Gastroesophageal sphincter (tissue), 4 donors: ENCODE data around the gene ZSWIM6. TPM values are rescaled to one million over a fixed set of nuclear protein-coding genes. Genes with fewer than 3 reads are reported as not detected.

ENCODE experiments used
- ATAC-seq: fragments of 150-250 bp; one replicate; pipeline ENCODE4 v1.9.1; 2016; ENCODE audit warnings: mild to moderate bottlenecking, moderate library complexity
- H3K27ac ChIP-seq, 4 donors: fragments of 200-600 bp; sonication (generic) in 3 of 4; 1 replicate in 3 of 4; 2 replicates in 1 of 4; pipeline ENCODE4 v1.5.1; 2016 to 2019
- H3K27me3 ChIP-seq: fragments of 200-600 bp; sonication (generic); one replicate; pipeline ENCODE4 v1.5.1; 2019
- H3K36me3 ChIP-seq, 2 donors: fragments of 200-600 bp; sonication (generic); one replicate each; pipeline ENCODE4 v1.5.1; 2019; ENCODE audit warnings: control low read depth in 1 of 2
- H3K4me1 ChIP-seq, 3 donors: fragments of 200-600 bp; sonication (generic); 1 replicate in 2 of 3; 2 replicates in 1 of 3; pipeline ENCODE4 v1.5.1; 2016 to 2019; ENCODE audit warnings: control low read depth in 2 of 3
- H3K4me3 ChIP-seq, 2 donors: fragments of 200-600 bp; sonication (generic); one replicate each; pipeline ENCODE4 v1.5.1; 2019; ENCODE audit warnings: mild to moderate bottlenecking in 1 of 2, moderate library complexity in 1 of 2
- H3K9me3 ChIP-seq, 3 donors: fragments of 200-600 bp; sonication (generic); one replicate each; pipeline ENCODE4 v1.5.1; 2017 to 2019; ENCODE audit warnings: control low read depth in 2 of 3
- EP300 ChIP-seq: sonication (generic); formaldehyde crosslinking; IDR thresholded peaks from one replicate; pipeline ENCODE4 v1.6.1; 2017; ENCODE audit warnings: antibody characterized with exemption, mild to moderate bottlenecking
- POLR2A ChIP-seq, 2 donors: fragments of 450-650 bp; IDR thresholded peaks; one replicate each; pipeline ENCODE4 v1.6.1; 2017; ENCODE audit warnings: antibody characterized with exemption in 2 of 2, mild to moderate bottlenecking in 2 of 2, moderate library complexity in 1 of 2
- POLR2AphosphoS5 ChIP-seq: sonication (generic); formaldehyde crosslinking; IDR thresholded peaks from one replicate; pipeline ENCODE4 v1.6.1; 2017; ENCODE audit warnings: antibody characterized with exemption
- WGBS, 2 donors: methylation state at CpG; one replicate each; pipeline ENCODE4 v1.1.5; 2018; ENCODE audit warnings: low coverage in 1 of 2; 5-methylcytosine and 5-hydroxymethylcytosine counted together
- total RNA-seq, 4 donors: library from RNA; depleted of rRNA; stranded (reverse); fragments of >200 nt; gene quantifications; one replicate each; pipeline ENCODE4 v1.1.0, GENCODE V29; 2016
- TF ChIP-seq, protein P1 (sequence below), 4 experiments: fragments of 200-600 bp in 2 of 4; fragments of 450-650 bp in 2 of 4; sonication (generic) in 1 of 4; IDR thresholded peaks; one replicate each; pipeline ENCODE4 v1.5.1; 2017 to 2019; ENCODE audit warnings: antibody characterized with exemption in 4 of 4, mild to moderate bottlenecking in 2 of 4, moderate library complexity in 2 of 4

The ZSWIM6 gene
- total RNA-seq, 4 donors from 2014 or later = 8.9 to 20.9 (median 12.3) TPM

DNA sequence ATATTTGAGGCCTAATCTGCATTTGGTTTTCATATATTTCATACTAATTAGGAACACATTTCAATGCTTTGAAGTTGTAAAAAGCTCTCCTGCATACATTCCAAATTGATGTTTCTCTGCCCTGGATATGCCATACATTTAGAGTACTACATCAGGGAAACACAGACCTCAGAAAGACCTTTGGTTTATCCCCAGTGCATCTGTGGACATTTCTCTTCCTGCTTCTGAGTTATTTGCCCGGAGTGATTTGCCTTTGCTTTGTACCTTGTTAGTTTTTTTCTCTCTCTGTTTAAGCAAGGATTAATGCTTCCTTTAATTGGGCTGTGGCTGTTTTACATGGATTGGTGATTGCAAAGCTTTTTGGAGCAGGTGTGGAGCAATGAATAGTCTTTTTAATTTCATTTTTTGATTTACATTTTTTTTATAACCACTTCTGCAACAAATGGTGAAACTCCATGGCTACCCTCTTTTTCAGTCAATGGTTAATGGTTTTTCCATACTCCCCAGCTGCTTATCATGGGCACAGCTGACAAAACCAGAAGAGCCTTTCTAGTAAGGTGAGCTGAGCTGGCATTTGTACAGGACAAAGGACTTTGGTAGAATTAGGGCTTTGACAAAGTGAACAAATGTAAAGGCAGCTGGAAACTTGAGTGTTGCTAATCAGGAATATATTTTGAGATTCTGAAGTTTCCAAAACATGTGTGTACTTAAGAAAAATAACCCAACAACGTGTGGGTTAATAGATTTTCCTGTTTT is 54.2 kb downstream of the ZSWIM6 start:
- Histone ChIP-seq H3K9me3 (no peaks in the 10 kb centered on the region), H3K4me1 (peaks cover 0 to 32% (median 0%) of the 10 kb centered on the region in 3 donors), H3K27me3 (no peaks in the 10 kb centered on the region), H3K4me3 (no peak overlapping the region), H3K27ac (no peak overlapping the region), H3K36me3 (peaks cover 0 to 5% of the 10 kb centered on the region in 2 donors)
- no peak for ATAC-seq
- TF ChIP-seq POLR2A (IDR thresholded peaks at IDR 0.05) (no peak), POLR2AphosphoS5 (no peak)
- TF ChIP-seq, protein P1, sequence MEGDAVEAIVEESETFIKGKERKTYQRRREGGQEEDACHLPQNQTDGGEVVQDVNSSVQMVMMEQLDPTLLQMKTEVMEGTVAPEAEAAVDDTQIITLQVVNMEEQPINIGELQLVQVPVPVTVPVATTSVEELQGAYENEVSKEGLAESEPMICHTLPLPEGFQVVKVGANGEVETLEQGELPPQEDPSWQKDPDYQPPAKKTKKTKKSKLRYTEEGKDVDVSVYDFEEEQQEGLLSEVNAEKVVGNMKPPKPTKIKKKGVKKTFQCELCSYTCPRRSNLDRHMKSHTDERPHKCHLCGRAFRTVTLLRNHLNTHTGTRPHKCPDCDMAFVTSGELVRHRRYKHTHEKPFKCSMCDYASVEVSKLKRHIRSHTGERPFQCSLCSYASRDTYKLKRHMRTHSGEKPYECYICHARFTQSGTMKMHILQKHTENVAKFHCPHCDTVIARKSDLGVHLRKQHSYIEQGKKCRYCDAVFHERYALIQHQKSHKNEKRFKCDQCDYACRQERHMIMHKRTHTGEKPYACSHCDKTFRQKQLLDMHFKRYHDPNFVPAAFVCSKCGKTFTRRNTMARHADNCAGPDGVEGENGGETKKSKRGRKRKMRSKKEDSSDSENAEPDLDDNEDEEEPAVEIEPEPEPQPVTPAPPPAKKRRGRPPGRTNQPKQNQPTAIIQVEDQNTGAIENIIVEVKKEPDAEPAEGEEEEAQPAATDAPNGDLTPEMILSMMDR (IDR thresholded peaks at IDR 0.05) = no peak
- WGBS, 2 donors = 33 to 51% methylated on average over 2 of the region's 2 CpGs

DNA sequence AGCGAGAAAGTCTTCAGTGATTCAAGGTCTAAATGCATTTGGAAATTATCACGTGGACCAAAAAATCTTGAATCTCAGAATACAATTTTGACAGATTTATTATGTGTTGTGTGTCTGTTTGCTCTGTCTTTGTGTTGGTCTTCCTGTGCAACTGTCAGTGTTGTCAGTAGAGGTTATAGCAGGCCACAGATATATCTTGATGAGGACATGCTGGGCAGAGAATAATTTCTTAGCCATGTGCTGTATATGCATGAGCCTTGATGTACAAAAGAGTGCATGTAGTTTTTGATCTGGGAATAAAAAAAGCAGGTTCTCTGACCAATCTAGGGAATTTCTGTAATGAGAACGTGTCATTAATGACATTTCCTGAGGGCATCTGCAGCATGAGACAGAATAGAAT is 57.6 kb downstream of the ZSWIM6 start:
- Histone ChIP-seq H3K4me1 (peaks cover 0 to 32% (median 0%) of the 10 kb centered on the region in 3 donors), H3K36me3 (peaks cover 0 to 14% of the 10 kb centered on the region in 2 donors), H3K4me3 (no peak overlapping the region), H3K27ac (no peak overlapping the region), H3K9me3 (no peaks in the 10 kb centered on the region), H3K27me3 (no peaks in the 10 kb centered on the region)
- TF ChIP-seq EP300 = no peak
- TF ChIP-seq POLR2A (IDR thresholded peaks at IDR 0.05) = no peak
- no peak for TF ChIP-seq POLR2AphosphoS5
- TF ChIP-seq, protein P1 (IDR thresholded peaks at IDR 0.05) = no peak
- ATAC-seq = no peak
- WGBS, 2 donors = 60 to 67% methylated on average over 3 of the region's 3 CpGs

DNA sequence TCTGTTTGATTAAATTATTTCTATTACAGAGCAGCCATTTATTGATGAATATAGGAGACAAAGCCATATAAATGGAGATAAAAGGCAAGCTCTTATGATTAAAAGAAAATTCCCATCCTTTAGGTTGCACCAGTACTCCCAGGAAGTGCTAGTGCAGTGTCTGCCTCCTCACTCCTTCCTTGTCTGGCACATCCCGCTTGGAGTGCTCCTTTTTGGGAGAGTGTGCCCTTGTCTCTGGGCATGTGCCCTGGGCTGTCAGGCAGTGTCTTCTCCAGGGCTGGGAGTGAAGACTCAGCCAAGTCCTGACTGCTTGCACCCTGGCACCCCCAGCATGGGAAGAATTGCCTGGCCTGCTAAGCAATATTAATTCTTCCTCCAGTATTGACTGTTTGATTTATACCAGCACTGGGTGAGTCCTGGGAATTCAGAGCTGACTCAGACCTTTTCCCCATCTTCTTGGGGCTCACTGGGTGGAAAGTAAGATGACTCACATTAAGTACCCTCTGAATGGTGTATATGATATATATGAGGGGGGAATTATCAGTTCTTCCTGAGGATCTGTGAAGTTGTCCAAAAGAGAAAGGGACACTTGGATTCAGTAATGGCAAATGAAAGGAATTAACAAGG is 62.1 kb downstream of the ZSWIM6 start:
- no peak for ATAC-seq
- no peaks in the 10 kb centered on the region for H3K27me3 ChIP-seq
- peaks cover 0 to 14% of the 10 kb centered on the region in 2 donors for H3K36me3 ChIP-seq
- no peak for TF ChIP-seq EP300
- no peak for TF ChIP-seq POLR2AphosphoS5
- TF ChIP-seq, protein P1 (IDR thresholded peaks at IDR 0.05) = no peak
- no peak for TF ChIP-seq POLR2A (IDR thresholded peaks at IDR 0.05)
- H3K4me1 ChIP-seq = peaks cover 0 to 14% (median 0%) of the 10 kb centered on the region in 3 donors
- H3K27ac ChIP-seq = no peak overlapping the region
- no peaks in the 10 kb centered on the region for H3K9me3 ChIP-seq
- WGBS, 2 donors = 100% methylated on average over 1 of the region's 1 CpG; no CpG with 5 or more reads in 1 of the 2 donors
- no peak overlapping the region for H3K4me3 ChIP-seq

DNA sequence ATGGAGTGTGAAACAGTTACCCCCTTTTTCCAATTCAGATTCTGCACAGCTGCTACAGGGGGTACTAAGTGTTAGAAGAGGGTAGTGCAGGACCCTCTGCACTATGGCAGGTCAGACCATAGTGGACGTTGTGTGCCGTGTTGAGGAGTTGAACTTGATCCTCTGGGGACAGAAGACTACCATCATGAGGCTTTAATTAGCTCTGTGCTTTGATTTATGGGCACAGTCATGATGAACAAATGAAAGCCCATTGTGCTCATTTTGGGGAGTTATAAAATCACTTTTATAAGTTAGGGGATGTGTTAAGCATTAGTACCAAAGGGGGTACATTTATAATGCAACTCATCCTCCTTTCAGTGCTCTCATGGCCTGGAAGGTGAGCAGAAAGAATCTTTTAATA is 62.7 kb downstream of the ZSWIM6 start:
- WGBS, 2 donors = 83 to 86% methylated on average over 2 of the region's 2 CpGs
- H3K27me3 ChIP-seq = no peaks in the 10 kb centered on the region
- peaks cover 0 to 14% of the 10 kb centered on the region in 2 donors for H3K36me3 ChIP-seq
- TF ChIP-seq, protein P1 (IDR thresholded peaks at IDR 0.05) = no peak
- TF ChIP-seq POLR2AphosphoS5 (no peak), POLR2A (IDR thresholded peaks at IDR 0.05) (no peak), EP300 (no peak)
- no peak for ATAC-seq
- H3K27ac ChIP-seq = no peak overlapping the region
- no peaks in the 10 kb centered on the region for H3K9me3 ChIP-seq
- H3K4me1 ChIP-seq = peaks cover 0 to 8% (median 0%) of the 10 kb centered on the region in 3 donors
- H3K4me3 ChIP-seq = no peak overlapping the region
